ENCODE results near the gene PPP1R13L.
"Not testable (repeated sequence)": the region's sequence is repeated elsewhere in the genome, so short reads cannot be mapped to it uniquely, and the experiment has no call there.

DNA sequence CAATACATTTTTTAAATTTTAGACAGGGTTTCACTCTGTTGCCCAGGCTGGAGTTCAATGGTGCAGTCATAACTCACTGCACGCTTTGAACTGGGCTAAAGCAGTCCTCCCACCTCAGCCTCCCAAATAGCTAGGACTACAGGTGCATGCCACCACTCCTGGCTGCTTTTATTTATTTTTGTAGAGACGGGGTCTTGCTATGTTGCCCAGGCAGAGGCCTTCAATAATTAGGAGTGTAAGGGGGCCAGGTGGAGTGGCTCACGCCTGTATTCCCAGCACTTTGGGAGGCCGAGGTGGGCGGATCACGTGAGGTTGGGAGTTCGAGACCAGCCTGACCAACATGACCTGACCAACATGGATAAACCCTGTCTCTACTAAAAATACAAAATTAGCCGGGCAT is 27.7 kb upstream of the PPP1R13L start:
- not testable (repeated sequence) for TF ChIP-seq CTCF, POLR2A (IDR thresholded peaks at IDR 0.05)
